Glutamatergic neuron (in vitro differentiated cells): ENCODE results near the gene IGFLR1. TPM values are rescaled to one million over a fixed set of nuclear protein-coding genes. Genes with fewer than 3 reads are reported as not detected.

Source experiments
- DNase-seq: peaks from one replicate; pipeline ENCODE4 v3.0.0; 2022
- H3K27ac Mint-ChIP-seq: one replicate; pipeline ENCODE4 v1.8.0; 2020; ENCODE audit warnings: mild to moderate bottlenecking, mixed read lengths, inconsistent platforms; ENCODE audit not compliant: unreplicated experiment
- H3K27me3 Mint-ChIP-seq: one replicate; pipeline ENCODE4 v1.8.0; 2020; ENCODE audit warnings: mild to moderate bottlenecking, moderate library complexity, mixed read lengths, inconsistent platforms; ENCODE audit not compliant: unreplicated experiment
- H3K36me3 Mint-ChIP-seq: one replicate; pipeline ENCODE4 v1.8.0; 2020; ENCODE audit warnings: mild to moderate bottlenecking, mixed read lengths, inconsistent platforms; ENCODE audit not compliant: unreplicated experiment
- H3K4me1 Mint-ChIP-seq: one replicate; pipeline ENCODE4 v1.8.0; 2020; ENCODE audit warnings: mild to moderate bottlenecking, low read depth, mixed read lengths, inconsistent platforms; ENCODE audit not compliant: unreplicated experiment
- H3K4me3 Mint-ChIP-seq: one replicate; pipeline ENCODE4 v1.8.0; 2020; ENCODE audit warnings: mild to moderate bottlenecking, mixed read lengths, inconsistent platforms; ENCODE audit not compliant: unreplicated experiment
- H3K9me3 Mint-ChIP-seq: one replicate; pipeline ENCODE4 v1.8.0; 2020; ENCODE audit warnings: mild to moderate bottlenecking, moderate library complexity, mixed read lengths, inconsistent platforms; ENCODE audit not compliant: unreplicated experiment
- CTCF ChIP-seq: fragments of 200-600 bp; sonication (generic); IDR thresholded peaks from one replicate; pipeline ENCODE4 v1.5.0; 2021; ENCODE audit not compliant: partially characterized antibody, unreplicated experiment
- total RNA-seq: library from RNA; stranded (reverse); fragmentation: NEBNext Ultra II Directional; extraction: Animal tissue kit (Norgen Biotek cat#: 25700); gene quantifications from one replicate; pipeline ENCODE4 v1.2.1, GENCODE V29; 2021; ENCODE audit not compliant: unreplicated experiment

The IGFLR1 gene
- total RNA-seq, 1 donor from 2014 or later = 4.7 TPM

- Mint-ChIP-seq H3K36me3 (no peaks in the 10 kb centered on the region), H3K27me3 (peaks cover 18% of the 10 kb centered on the region), H3K27ac (peak within 1 kb of the TSS; percentile 95), H3K4me3 (peak within 1 kb of the TSS; percentile 92), H3K4me1 (peaks cover 14% of the 10 kb centered on the region), H3K9me3 (peaks cover 13% of the 10 kb centered on the region)
- no peak for TF ChIP-seq CTCF
- peak; percentile 98 for DNase-seq
Observed at GRCh38 chr19:35757749-35758608, 15.7 kb upstream of the IGFLR1 start, which contains the start of gene PROSER3. PROSER3 (plus strand) TSS chr19:35758176; CDS start chr19:35758216, 40 bp downstream.

GRCh38 chr19:35757231-35757748, 15.0 kb upstream of the IGFLR1 start:
- Mint-ChIP-seq H3K4me3 (peak overlapping the region; percentile 92), H3K27ac (peak overlapping the region; percentile 95), H3K4me1 (peaks cover 14% of the 10 kb centered on the region), H3K36me3 (no peaks in the 10 kb centered on the region), H3K9me3 (peaks cover 13% of the 10 kb centered on the region), H3K27me3 (peaks cover 18% of the 10 kb centered on the region)
- DNase-seq = peak; percentile 67
- no peak for TF ChIP-seq CTCF

DNA sequence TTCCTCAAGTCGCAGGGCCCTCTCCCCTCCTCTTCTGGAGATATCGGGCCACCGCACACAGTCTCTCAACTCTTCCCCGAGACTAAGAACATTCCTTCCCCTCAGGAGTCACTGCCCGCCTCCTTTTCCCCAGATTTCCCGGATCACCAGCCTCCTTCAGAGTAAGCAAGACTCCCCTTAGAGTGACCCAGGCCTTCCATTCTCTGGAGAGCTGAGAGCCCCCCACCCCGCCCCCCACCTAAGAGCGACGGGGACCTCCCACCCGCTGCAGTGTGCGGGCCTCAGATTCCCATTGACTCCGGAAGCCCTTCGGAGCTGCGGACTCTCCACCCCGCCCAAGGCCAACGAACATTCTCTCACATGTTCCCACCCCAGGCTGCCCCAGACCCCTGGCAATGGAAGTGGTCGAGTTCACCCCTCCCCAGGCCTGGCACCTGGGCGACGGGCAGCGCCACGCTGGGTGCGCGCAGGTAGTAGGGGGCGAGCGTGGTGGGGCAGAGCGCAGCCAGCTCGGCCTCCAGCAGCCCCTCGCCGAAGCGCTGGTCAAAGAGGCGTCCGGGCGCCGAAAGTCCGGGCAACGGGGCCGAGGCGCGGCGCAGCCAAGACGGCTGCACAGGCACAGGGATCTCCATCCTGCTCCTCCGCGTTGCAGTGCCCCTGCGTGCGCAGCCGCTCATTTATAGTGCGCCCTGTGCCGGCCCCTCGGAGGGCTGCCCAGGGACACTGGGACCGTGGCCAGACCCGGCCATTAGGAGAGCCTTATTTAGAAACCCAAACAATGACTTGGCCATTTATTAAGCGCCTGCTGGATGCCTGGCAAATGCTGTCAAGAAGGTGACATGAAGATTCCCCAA, 14.4 kb upstream of the IGFLR1 start, which contains the start of gene HSPB6:
TSS of gene HSPB6 (minus strand) at position 653 of the 854 bp plus-strand sequence. CDS start at position 632, 21 bp downstream.
- Mint-ChIP-seq H3K9me3 (peaks cover 13% of the 10 kb centered on the region), H3K27me3 (peaks cover 18% of the 10 kb centered on the region), H3K36me3 (no peaks in the 10 kb centered on the region), H3K4me3 (peak within 1 kb of the TSS; percentile 92), H3K4me1 (peaks cover 14% of the 10 kb centered on the region), H3K27ac (peak within 1 kb of the TSS; percentile 95)
- TF ChIP-seq CTCF = no peak
- DNase-seq = peak; percentile 68

GRCh38 chr19:35755550-35756376, 13.5 kb upstream of the IGFLR1 start:
- peak overlapping the region; percentile 67 for H3K27ac Mint-ChIP-seq
- DNase-seq = no peak
- peaks cover 13% of the 10 kb centered on the region for H3K9me3 Mint-ChIP-seq
- TF ChIP-seq CTCF = no peak
- peaks cover 14% of the 10 kb centered on the region for H3K4me1 Mint-ChIP-seq
- H3K4me3 Mint-ChIP-seq = peak overlapping the region; percentile 84
- peaks cover 18% of the 10 kb centered on the region for H3K27me3 Mint-ChIP-seq
- H3K36me3 Mint-ChIP-seq = no peaks in the 10 kb centered on the region
